Measurements from ENCODE around the gene ARMC6. TPM values are rescaled to one million over a fixed set of nuclear protein-coding genes. Genes with fewer than 3 reads are reported as not detected.

The ARMC6 gene
- total RNA-seq, 3 donors from 2014 or later (not counting 1 experiment from before 2014, with no cell fraction given): 19.3 to 21.2 (median 21.0) TPM

GRCh38 chr19:19057720-19058119 lies 24.3 kb downstream of the ARMC6 start:
- Mint-ChIP-seq H3K27me3 (ENCODE audit: low read depth in 2 of 2) (no peaks in the 10 kb centered on the region), H3K27ac (no peak overlapping the region), H3K4me1 (peaks cover 0 to 4% of the 10 kb centered on the region in 2 donors), H3K9me3 (no peaks in the 10 kb centered on the region), H3K36me3 (no peaks in the 10 kb centered on the region), H3K4me3 (no peak overlapping the region)
- H3K4me3 ChIP-seq (ENCODE audit: low read length): no peak overlapping the region
- H3K27ac ChIP-seq (ENCODE audit: low read length): no peak overlapping the region
- intact Hi-C loops (cut with micrococcal nuclease): no loop called here
- DNase-seq (no peak), ATAC-seq (no peak)
- peaks cover 30% of the 10 kb centered on the region for H3K36me3 ChIP-seq (ENCODE audit: control insufficient read depth, insufficient read depth, low read length)
- no peak for TF ChIP-seq CTCF (IDR thresholded peaks at IDR 0.05)
- H3K4me1 ChIP-seq (ENCODE audit: control insufficient read depth, insufficient read depth, low read length): peaks cover under 1% of the 10 kb centered on the region
- H3K27me3 ChIP-seq (ENCODE audit: control insufficient read depth, insufficient read depth, low read length): no peaks in the 10 kb centered on the region
- WGBS (ENCODE audit: insufficient coverage): 98% methylated on average over 7 of the region's 7 CpGs
- no peaks in the 10 kb centered on the region for H3K9me3 ChIP-seq (ENCODE audit: control insufficient read depth, insufficient read depth, low read length)

GRCh38 chr19:19059018-19059836 lies 25.8 kb downstream of the ARMC6 start:
- peaks cover 1 to 17% of the 10 kb centered on the region in 2 donors for H3K4me1 Mint-ChIP-seq
- no peaks in the 10 kb centered on the region for H3K9me3 ChIP-seq (ENCODE audit: control insufficient read depth, insufficient read depth, low read length)
- H3K27ac Mint-ChIP-seq: peak overlapping the region in 1 of 2 donors; percentile 49
- DNase-seq: no peak
- peaks cover 28% of the 10 kb centered on the region for H3K36me3 ChIP-seq (ENCODE audit: control insufficient read depth, insufficient read depth, low read length)
- H3K27ac ChIP-seq (ENCODE audit: low read length): no peak overlapping the region
- H3K27me3 ChIP-seq (ENCODE audit: control insufficient read depth, insufficient read depth, low read length): no peaks in the 10 kb centered on the region
- intact Hi-C loops (cut with micrococcal nuclease): no loop called here
- ATAC-seq: no peak
- H3K9me3 Mint-ChIP-seq: no peaks in the 10 kb centered on the region
- no peak overlapping the region for H3K4me3 Mint-ChIP-seq
- TF ChIP-seq CTCF (IDR thresholded peaks at IDR 0.05): no peak
- WGBS (ENCODE audit: insufficient coverage): 90% methylated on average over 17 of the region's 17 CpGs
- H3K4me1 ChIP-seq (ENCODE audit: control insufficient read depth, insufficient read depth, low read length): peaks cover 9% of the 10 kb centered on the region
- no peak overlapping the region for H3K4me3 ChIP-seq (ENCODE audit: low read length)
- no peaks in the 10 kb centered on the region for H3K27me3 Mint-ChIP-seq (ENCODE audit: low read depth in 2 of 2)
- no peaks in the 10 kb centered on the region for H3K36me3 Mint-ChIP-seq

- WGBS (ENCODE audit: insufficient coverage): 89% methylated on average over 12 of the region's 12 CpGs
- no peak overlapping the region for H3K4me3 ChIP-seq (ENCODE audit: low read length)
- intact Hi-C loops (cut with micrococcal nuclease): loop anchor here (5.0 kb wide), 1 partner anchor 132 kb away; the partner anchor contains the start of genes BORCS8 and RFXANK
- H3K36me3 Mint-ChIP-seq: no peaks in the 10 kb centered on the region
- H3K27me3 Mint-ChIP-seq (ENCODE audit: low read depth in 2 of 2): no peaks in the 10 kb centered on the region
- peaks cover 23% of the 10 kb centered on the region for H3K36me3 ChIP-seq (ENCODE audit: control insufficient read depth, insufficient read depth, low read length)
- TF ChIP-seq CTCF (IDR thresholded peaks at IDR 0.05): no peak
- no peak overlapping the region for H3K27ac ChIP-seq (ENCODE audit: low read length)
- peaks cover 17% of the 10 kb centered on the region for H3K4me1 ChIP-seq (ENCODE audit: control insufficient read depth, insufficient read depth, low read length)
- no peaks in the 10 kb centered on the region for H3K9me3 ChIP-seq (ENCODE audit: control insufficient read depth, insufficient read depth, low read length)
- no peak for DNase-seq
- H3K27ac Mint-ChIP-seq: peak overlapping the region in 1 of 2 donors; percentile 49
- no peaks in the 10 kb centered on the region for H3K27me3 ChIP-seq (ENCODE audit: control insufficient read depth, insufficient read depth, low read length)
- ATAC-seq: no peak
- H3K4me1 Mint-ChIP-seq: peaks cover 9 to 25% of the 10 kb centered on the region in 2 donors
- H3K4me3 Mint-ChIP-seq: no peak overlapping the region
- H3K9me3 Mint-ChIP-seq: no peaks in the 10 kb centered on the region
These were observed 26.6 kb downstream of the ARMC6 start for GRCh38 chr19:19059837-19060611.
